HG03139 (cell line): ENCODE measurements around the gene FAM118B.
A peak's percentile ranks its signal among the peaks of the same experiment; 100 is the strongest.

ENCODE experiments used
- ATAC-seq: cut with Tn5 transposase; IDR thresholded peaks from one replicate; pipeline ENCODE4 v1.9.1; 2021; ENCODE audit not compliant: unreplicated experiment

The FAM118B gene

GRCh38 chr11:126268361-126268707 is 56.8 kb downstream of the FAM118B start:
- no peak for ATAC-seq

- peak; percentile 100 for ATAC-seq
Observed at GRCh38 chr11:126268708-126269579, 57.4 kb downstream of the FAM118B start, which contains the start of the genes FOXRED1 and SRPRA. Gene FOXRED1, plus strand, starts transcription at chr11:126269154. Its CDS starts 53 bp downstream, at chr11:126269207. Gene SRPRA, minus strand, starts transcription at chr11:126268895. Its CDS starts 91 bp downstream, at chr11:126268804.

- ATAC-seq, result no peak
Observed at GRCh38 chr11:126277322-126277721, 65.7 kb downstream of the FAM118B start.

GRCh38 chr11:126277780-126278179 is 66.2 kb downstream of the FAM118B start:
- no peak for ATAC-seq

- no peak for ATAC-seq
Observed at GRCh38 chr11:126279191-126279590, 67.6 kb downstream of the FAM118B start.

GRCh38 chr11:126280595-126280994 is 69.0 kb downstream of the FAM118B start:
- no peak for ATAC-seq

GRCh38 chr11:126281245-126281644 is 69.7 kb downstream of the FAM118B start:
- ATAC-seq, result no peak

- ATAC-seq, result no peak
Observed at GRCh38 chr11:126281666-126282175, 70.1 kb downstream of the FAM118B start.

- no peak for ATAC-seq
Observed at GRCh38 chr11:126282361-126282735, 70.8 kb downstream of the FAM118B start.

GRCh38 chr11:126282736-126283591 is 71.4 kb downstream of the FAM118B start, which contains the start of gene TIRAP:
Gene TIRAP, plus strand, starts transcription at chr11:126283093. Its CDS starts 7,802 bp downstream, at chr11:126290895.
- peak; percentile 51 for ATAC-seq

GRCh38 chr11:126284829-126285228 is 73.2 kb downstream of the FAM118B start:
- ATAC-seq, result peak; percentile 49

- ATAC-seq, result no peak
Observed at GRCh38 chr11:126288237-126288636, 76.7 kb downstream of the FAM118B start.

- no peak for ATAC-seq
Observed at GRCh38 chr11:126290887-126291286, 79.3 kb downstream of the FAM118B start.

- ATAC-seq, result no peak
Observed at GRCh38 chr11:126293726-126294125, 82.1 kb downstream of the FAM118B start.

GRCh38 chr11:126297004-126297403 is 85.4 kb downstream of the FAM118B start:
- no peak for ATAC-seq

GRCh38 chr11:126303623-126304456 is 92.3 kb downstream of the FAM118B start, which contains the start of gene DCPS:
Gene DCPS, plus strand, starts transcription at chr11:126304060. Its CDS starts 21 bp downstream, at chr11:126304081.
- ATAC-seq, result peak; percentile 91

- no peak for ATAC-seq
Observed at GRCh38 chr11:126304457-126305075, 93.0 kb downstream of the FAM118B start.

- peak; percentile 45 for ATAC-seq
Observed at GRCh38 chr11:126305699-126306098, 94.1 kb downstream of the FAM118B start.

GRCh38 chr11:126307706-126308105 is 96.1 kb downstream of the FAM118B start:
- ATAC-seq, result no peak

GRCh38 chr11:126308271-126308671 is 96.7 kb downstream of the FAM118B start:
- no peak for ATAC-seq
